Measurements from ENCODE around the gene AOC3. TPM values are rescaled to one million over a fixed set of nuclear protein-coding genes. Genes with fewer than 3 reads are reported as not detected.
A peak's percentile ranks its signal among the peaks of the same experiment; 100 is the strongest.

Gene AOC3
- total and polyA plus RNA-seq, 2 of the 13 experiments (the other 11 are each of a cell fraction or from before 2014, with no cell fraction given) = 8.7 to 51.7 TPM

DNA sequence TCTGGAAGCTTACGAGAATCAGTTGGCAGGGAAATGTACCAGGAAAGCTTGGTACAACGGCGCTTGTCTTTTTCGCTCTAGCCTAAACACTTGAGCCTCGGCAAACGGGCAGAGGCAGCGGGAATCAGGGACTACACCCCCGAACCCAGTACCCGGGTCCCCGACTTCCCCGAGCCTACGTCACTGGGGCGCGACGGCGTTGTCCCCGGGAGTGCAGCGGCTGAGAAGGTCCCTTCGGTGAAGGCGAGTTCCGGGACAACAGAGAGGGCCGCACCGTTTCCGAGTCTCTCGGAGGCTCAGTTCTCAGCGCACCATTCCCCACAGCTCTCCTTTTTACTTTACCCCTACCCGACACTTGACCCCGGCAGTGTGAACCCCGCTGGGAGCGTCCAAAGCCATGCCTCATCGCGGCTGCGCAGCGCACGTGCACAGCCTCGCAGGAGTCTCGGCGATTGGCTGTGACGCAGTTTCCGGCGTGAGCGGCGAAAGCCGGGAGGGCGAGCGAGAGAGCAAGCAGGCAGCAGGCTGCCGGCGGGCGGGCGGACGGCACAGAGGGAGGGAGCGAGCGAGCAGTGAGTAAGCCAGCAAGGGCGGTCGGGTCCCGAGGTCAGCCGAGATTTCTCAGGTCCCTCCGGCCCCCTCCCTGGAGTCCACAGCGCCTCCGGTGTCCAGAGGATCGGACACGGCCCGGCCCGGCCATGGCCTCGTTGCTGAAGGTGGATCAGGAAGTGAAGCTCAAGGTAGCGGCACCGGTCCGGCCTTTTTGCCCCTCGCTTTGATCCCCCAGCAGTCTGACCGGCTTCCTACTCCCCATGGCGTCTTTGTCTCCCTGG, 17.8 kb upstream of the AOC3 start, which contains the start of gene PSME3 (continued):
- TF ChIP-seq NFATC3 (CRISPR knock-in tag; IDR thresholded peaks at IDR 0.05) = no peak
- no peak for TF ChIP-seq RFX5 (IDR thresholded peaks at IDR 0.05; ENCODE audit: low read depth, low read length)
- peak; percentile 72 for TF ChIP-seq ZSCAN29 (CRISPR knock-in tag; conservative IDR thresholded peaks at IDR 0.05)
- TF ChIP-seq FOSL1 (CRISPR knock-in tag; IDR thresholded peaks at IDR 0.05; ENCODE audit: borderline replicate concordance) = no peak
- TF ChIP-seq ZNF792 (CRISPR knock-in tag; IDR thresholded peaks at IDR 0.05) = no peak; the same call in 1 of the 2 replicates
- peak; percentile 99 for TF ChIP-seq GATAD1 (CRISPR knock-in tag; IDR thresholded peaks at IDR 0.05)
- TF ChIP-seq, protein P1, sequence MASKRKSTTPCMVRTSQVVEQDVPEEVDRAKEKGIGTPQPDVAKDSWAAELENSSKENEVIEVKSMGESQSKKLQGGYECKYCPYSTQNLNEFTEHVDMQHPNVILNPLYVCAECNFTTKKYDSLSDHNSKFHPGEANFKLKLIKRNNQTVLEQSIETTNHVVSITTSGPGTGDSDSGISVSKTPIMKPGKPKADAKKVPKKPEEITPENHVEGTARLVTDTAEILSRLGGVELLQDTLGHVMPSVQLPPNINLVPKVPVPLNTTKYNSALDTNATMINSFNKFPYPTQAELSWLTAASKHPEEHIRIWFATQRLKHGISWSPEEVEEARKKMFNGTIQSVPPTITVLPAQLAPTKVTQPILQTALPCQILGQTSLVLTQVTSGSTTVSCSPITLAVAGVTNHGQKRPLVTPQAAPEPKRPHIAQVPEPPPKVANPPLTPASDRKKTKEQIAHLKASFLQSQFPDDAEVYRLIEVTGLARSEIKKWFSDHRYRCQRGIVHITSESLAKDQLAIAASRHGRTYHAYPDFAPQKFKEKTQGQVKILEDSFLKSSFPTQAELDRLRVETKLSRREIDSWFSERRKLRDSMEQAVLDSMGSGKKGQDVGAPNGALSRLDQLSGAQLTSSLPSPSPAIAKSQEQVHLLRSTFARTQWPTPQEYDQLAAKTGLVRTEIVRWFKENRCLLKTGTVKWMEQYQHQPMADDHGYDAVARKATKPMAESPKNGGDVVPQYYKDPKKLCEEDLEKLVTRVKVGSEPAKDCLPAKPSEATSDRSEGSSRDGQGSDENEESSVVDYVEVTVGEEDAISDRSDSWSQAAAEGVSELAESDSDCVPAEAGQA (IDR thresholded peaks at IDR 0.05; ENCODE audit: low read depth) = peak; percentile 92
- TF ChIP-seq, protein P1 (CRISPR knock-in tag; IDR thresholded peaks at IDR 0.05; ENCODE audit: borderline replicate concordance) = peak; percentile 51; the same call in 1 of the 2 replicates
- TF ChIP-seq, protein P2, sequence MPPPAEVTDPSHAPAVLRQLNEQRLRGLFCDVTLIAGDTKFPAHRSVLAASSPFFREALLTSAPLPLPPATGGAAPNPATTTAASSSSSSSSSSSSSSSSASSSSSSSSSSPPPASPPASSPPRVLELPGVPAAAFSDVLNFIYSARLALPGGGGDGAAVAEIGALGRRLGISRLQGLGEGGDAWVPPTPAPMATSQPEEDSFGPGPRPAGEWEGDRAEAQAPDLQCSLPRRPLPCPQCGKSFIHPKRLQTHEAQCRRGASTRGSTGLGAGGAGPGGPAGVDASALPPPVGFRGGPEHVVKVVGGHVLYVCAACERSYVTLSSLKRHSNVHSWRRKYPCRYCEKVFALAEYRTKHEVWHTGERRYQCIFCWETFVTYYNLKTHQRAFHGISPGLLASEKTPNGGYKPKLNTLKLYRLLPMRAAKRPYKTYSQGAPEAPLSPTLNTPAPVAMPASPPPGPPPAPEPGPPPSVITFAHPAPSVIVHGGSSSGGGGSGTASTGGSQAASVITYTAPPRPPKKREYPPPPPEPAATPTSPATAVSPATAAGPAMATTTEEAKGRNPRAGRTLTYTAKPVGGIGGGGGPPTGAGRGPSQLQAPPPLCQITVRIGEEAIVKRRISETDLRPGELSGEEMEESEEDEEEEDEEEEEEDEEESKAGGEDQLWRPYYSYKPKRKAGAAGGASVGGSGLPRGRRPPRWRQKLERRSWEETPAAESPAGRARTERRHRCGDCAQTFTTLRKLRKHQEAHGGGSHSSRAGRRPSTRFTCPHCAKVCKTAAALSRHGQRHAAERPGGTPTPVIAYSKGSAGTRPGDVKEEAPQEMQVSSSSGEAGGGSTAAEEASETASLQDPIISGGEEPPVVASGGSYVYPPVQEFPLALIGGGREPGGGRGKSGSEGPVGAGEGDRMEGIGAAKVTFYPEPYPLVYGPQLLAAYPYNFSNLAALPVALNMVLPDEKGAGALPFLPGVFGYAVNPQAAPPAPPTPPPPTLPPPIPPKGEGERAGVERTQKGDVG (CRISPR knock-in tag; IDR thresholded peaks at IDR 0.05; ENCODE audit: borderline replicate concordance) = peak; percentile 82; the same call in 1 of the 2 replicates
- TF ChIP-seq NR1H2 (CRISPR knock-in tag; IDR thresholded peaks at IDR 0.05; ENCODE audit: borderline replicate concordance, low read depth) = no peak
- TF ChIP-seq, protein P3, sequence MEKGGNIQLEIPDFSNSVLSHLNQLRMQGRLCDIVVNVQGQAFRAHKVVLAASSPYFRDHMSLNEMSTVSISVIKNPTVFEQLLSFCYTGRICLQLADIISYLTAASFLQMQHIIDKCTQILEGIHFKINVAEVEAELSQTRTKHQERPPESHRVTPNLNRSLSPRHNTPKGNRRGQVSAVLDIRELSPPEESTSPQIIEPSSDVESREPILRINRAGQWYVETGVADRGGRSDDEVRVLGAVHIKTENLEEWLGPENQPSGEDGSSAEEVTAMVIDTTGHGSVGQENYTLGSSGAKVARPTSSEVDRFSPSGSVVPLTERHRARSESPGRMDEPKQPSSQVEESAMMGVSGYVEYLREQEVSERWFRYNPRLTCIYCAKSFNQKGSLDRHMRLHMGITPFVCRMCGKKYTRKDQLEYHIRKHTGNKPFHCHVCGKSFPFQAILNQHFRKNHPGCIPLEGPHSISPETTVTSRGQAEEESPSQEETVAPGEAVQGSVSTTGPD (CRISPR knock-in tag; IDR thresholded peaks at IDR 0.05) = no peak
- peak; percentile 90 for TF ChIP-seq ZNF781 (CRISPR knock-in tag; IDR thresholded peaks at IDR 0.05; ENCODE audit: borderline replicate concordance, not compliant biosample characterization)
- TF ChIP-seq ZNF3 (CRISPR knock-in tag; IDR thresholded peaks at IDR 0.05) = peak; percentile 48; the same call in 1 of the 2 replicates
- TF ChIP-seq, protein P4, sequence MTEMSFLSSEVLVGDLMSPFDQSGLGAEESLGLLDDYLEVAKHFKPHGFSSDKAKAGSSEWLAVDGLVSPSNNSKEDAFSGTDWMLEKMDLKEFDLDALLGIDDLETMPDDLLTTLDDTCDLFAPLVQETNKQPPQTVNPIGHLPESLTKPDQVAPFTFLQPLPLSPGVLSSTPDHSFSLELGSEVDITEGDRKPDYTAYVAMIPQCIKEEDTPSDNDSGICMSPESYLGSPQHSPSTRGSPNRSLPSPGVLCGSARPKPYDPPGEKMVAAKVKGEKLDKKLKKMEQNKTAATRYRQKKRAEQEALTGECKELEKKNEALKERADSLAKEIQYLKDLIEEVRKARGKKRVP (CRISPR knock-in tag; IDR thresholded peaks at IDR 0.05) = no peak
- peak; percentile 91; the same call in 1 of the 2 replicates for TF ChIP-seq AHR (CRISPR knock-in tag; IDR thresholded peaks at IDR 0.05)
- TF ChIP-seq GFI1 (CRISPR knock-in tag; IDR thresholded peaks at IDR 0.05; ENCODE audit: borderline replicate concordance) = peak; percentile 90
- peak; percentile 74 for TF ChIP-seq TBX3 (IDR thresholded peaks at IDR 0.05; ENCODE audit: borderline replicate concordance)

Measured in HepG2 (cell line).